ENCODE results near the gene FZD10.
A peak's percentile ranks its signal among the peaks of the same experiment; 100 is the strongest.

The FZD10 gene

GRCh38 chr12:130184404-130185090 lies 22.3 kb downstream of the FZD10 start:
- no peak for DNase-seq

DNA sequence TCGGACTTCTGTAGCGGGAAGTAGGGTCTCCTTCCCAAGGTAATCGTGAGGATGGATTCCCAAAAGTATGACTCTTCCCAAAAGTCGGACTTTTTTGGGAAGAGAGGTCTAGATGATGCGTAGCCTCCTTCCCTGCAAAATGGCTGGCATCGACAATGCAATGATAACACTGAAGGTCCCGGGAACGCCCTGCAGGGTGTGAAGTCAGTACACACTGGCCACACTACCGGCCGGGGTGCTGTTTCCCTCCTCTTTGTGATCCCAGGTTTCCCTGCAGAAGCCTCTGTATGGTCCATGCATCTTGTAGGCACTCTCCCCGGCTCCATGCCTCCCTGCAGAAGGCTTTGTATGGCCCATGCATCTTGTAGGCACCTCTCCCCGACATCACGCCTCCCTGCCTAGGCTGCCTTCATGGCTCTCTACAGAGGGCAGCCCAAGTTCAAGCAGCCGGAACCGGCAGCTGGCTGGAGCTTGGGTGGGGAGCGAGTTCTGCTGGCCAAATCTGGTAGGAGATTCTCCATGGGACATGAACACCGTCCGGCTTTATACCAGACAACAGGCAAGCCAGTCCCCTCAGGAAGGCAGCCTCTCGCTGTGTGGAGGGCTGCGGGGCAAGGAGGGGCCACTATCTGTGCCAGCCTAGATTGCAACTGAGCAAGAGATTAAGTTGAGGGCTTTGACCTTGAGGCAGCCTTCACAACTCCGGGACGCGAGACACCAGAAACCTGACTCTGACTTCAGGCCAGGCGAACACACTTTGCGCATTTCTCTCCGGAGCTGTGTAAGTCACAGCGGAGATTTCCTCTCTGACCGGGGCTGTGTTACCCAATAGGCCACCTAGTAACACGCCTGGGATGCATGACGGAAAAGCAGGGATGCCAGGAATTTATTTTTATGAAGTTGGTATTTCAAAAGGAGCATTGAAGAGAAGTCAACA lies 23.5 kb downstream of the FZD10 start:
- DNase-seq: no peak

GRCh38 chr12:130186651-130187268 lies 24.5 kb downstream of the FZD10 start:
- DNase-seq: peak; percentile 77

DNA sequence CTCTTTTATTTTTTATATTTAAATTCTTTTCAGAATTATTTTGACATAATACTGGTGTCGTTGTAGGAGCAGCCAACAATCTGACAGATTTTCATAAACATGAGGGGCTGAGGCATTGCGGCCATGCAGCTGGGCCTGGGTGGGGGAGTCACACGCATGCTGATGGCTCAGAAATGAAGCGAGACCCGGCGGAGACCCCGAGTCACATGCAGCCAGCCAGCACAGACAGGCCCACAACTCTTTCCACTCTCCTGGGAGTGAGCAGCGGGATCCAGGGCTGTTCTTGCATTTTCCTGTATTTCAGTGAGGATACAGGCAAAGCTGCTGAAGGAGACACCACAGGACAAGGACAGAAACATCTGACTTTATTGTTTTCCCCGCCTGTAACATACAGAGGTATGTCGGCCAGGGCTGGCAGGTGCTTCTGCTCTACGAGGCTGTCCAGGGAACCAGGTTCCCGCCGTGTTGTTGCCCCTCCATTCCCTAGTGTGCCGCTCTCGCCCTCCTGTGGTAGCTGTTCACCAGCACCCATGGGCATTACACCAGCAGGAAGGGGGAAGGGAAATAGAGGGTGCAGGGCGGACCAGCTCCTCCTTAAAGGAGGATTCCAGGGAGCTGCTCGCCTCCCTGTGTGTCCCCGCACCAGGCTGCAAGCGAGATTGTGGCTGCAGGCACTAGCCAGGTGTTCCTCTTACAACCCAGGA lies 30.5 kb downstream of the FZD10 start:
- DNase-seq: no peak

GRCh38 chr12:130194154-130194553 lies 31.9 kb downstream of the FZD10 start:
- DNase-seq: no peak

GRCh38 chr12:130195369-130195768 lies 33.1 kb downstream of the FZD10 start:
- DNase-seq: no peak

DNA sequence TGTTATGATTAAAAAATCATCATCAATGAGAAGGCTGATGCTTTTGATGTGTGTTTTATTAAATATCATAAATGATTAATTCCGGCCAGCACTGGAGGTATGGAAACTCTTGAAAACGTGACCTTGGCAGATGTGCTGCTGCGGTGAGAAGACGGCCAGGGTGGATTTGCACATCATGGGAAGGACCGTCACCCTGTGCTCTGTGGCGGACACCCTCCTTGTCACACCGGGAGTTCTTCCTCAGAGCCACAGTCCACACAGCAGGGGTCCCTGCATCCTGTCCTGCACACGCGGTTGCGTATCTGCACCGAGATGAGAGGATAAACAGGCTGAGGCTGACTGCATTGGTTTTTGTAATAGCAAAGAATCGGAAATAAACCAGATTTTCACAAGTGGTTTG lies 33.5 kb downstream of the FZD10 start:
- no peak for DNase-seq

GRCh38 chr12:130196827-130197226 lies 34.6 kb downstream of the FZD10 start:
- no peak for DNase-seq

DNA sequence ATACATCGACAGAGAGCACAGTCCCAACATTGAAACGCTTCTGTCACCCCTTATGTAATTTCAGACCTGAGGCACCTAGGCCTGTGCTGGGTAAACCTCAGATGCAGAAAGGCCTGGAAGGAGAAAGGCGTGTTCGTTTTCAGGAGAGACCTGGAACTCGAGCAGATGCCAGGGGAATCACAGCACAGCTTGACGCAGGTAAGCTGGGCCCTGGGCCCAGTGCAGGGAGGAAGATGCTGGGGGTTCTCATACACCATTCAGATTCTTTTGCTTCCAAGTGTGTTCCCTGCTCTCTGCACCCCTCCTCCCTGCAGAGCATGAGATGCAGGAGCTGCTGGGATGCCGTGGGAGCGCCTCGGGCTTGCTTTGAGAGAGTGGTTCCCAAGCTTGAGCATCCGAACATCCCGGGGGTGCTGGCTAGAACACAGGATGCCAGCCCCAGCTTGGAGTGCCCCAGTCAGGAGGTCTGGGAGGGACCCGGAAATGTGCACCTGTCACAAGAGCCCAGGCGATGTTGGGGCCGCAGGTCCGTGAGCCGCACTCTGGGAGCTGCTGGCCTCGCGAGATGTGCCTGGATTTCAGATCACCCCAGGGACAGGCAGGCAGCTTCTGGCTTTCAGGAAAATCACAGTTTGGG lies 35.9 kb downstream of the FZD10 start:
- DNase-seq: no peak

DNA sequence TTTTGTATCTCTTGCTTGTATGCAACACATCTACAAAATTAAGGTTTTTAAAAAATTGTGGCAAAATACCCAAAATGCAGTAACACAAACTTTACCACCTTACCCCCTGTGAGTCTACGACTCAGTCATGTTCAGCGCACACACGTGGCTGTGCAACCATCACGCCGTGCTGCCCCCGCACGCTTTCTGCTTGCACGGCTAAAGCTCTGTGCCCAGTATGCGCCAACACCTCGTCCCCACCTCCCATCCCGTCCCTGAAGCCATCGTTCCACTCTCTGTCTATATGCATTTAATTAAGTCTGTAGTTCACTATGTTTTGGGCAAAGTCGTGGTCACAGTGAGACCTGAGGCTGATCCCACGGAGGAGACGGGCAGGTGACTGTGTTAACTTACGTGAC lies 36.4 kb downstream of the FZD10 start:
- DNase-seq: no peak

DNA sequence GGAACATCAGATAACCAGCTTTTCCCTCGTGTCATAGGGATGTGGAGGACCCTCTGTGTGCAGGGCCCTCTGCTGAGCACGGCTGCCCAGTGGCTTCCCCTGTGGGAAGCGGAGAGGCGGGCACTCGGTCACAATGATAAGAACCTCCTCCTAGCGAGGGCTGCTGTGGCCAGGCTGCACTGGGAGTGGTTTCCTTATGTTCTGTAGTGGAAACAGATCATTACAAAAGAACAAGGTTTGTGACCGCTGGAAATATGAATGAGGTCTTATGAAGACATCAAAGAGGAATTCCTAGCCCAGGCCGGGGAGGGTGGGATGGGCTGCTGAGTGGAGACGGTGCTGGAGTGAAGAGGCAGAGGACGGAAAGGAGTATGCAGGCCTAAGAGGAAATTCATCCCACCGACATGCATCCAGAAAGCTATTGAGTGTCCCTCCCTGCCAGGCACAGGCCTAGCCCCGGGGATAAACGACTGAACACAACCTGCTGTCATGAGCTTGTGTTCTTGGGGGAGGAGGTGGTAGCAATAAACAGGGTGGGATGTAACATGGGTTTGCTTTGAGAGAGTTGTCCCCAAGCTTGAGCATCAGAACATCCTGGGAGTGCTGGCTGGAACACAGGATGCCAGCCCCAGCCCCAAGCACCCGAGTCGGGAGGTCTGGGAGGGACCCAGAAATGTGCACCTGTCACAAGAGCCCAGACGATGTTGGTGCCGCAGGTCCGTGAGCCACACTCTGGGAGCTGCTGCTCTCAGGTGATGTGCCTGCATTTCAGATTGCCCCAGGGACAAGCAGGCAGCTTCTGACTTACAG lies 37.5 kb downstream of the FZD10 start:
- no peak for DNase-seq

- no peak for DNase-seq
Measured at GRCh38 chr12:130200445-130200844, 38.2 kb downstream of the FZD10 start.

DNA sequence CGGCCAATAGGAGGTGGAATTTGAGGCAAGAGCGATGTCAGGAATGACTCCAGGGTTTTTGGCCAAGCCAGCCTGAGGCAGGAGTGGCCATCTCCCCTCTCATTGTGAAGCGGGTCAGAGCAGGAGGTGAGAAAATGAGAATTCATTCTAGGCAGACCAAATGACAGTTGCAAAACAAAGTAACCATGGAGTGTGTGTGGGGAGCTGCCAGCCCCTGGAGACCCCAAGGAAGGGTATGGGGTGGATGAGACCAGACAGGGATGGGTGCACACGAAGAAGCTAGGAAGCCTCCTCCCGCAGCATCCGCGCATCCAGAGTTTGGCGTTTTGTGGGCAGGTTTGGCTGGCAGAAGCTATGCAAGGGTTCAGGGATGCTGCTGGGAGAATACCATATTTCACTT lies 38.8 kb downstream of the FZD10 start:
- no peak for DNase-seq

- DNase-seq: no peak
Measured at GRCh38 chr12:130202201-130202600, 39.9 kb downstream of the FZD10 start.

DNA sequence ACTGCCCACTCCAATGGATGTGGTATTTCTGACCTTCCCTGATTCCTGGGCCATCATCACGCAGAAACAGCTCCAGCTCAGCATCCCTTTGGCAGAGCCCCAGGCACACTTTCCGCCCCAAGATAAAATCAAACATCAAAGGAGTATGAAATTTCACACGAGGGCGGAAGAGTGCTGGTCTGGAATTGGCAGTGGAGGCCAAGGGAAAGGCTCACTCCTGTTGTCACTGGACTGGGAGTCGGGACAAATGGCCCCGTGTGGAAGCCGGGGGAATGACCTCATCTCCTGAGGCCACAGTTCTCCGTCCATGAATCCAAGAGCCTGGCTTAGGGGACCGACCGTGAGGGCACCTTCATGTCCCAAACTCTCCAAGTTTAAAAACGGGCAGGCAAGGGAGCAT lies 40.9 kb downstream of the FZD10 start:
- no peak for DNase-seq

GRCh38 chr12:130204541-130204953 lies 42.3 kb downstream of the FZD10 start:
- DNase-seq: no peak

GRCh38 chr12:130205495-130205894 lies 43.2 kb downstream of the FZD10 start:
- no peak for DNase-seq

- no peak for DNase-seq
Measured at GRCh38 chr12:130212384-130212989, 50.2 kb downstream of the FZD10 start.

- DNase-seq: no peak
Measured at GRCh38 chr12:130213249-130213648, 51.0 kb downstream of the FZD10 start.

DNA sequence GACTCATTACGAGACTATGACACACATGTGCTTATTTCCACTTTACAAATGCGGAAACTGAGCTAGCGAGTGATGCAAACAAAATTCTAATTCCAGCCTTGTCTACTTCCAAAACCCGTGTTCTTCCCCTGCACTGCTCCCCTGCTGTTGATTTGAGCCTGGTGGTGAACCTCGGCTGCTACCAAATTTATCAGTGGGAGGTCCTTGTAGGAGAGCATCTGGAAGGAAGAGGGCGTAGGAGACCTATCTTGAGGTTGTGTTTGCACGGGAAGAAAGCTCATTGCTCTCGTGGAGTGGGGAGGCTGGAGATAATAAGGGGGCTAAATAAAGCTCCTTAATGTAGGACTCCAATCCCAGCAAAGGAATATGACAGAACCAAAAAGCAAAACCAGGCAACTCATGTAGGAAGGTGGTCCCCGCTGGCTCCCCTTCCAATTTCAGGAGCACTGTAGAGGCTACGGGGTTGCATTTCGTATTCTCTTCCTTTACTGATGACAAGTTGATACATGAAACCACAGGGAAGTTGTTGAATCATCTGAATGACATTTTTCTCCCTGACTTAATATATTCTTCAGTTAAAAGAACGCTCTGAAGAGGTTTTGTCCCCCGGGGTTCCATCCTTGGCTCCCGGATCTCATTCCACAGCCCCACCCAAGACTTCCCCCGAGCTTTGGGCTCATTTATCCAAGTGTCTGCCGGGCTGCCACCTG lies 52.6 kb downstream of the FZD10 start:
- peak; percentile 4 for DNase-seq
